NCI-H146 (cell line): ENCODE results near the gene DUOXA1.
A peak's percentile ranks its signal among the peaks of the same experiment; 100 is the strongest.

Source experiments
- DNase-seq: peaks from one replicate; lab custom pipeline; 2025; lab: John Stamatoyannopoulos, UW

DUOXA1 gene

DNA sequence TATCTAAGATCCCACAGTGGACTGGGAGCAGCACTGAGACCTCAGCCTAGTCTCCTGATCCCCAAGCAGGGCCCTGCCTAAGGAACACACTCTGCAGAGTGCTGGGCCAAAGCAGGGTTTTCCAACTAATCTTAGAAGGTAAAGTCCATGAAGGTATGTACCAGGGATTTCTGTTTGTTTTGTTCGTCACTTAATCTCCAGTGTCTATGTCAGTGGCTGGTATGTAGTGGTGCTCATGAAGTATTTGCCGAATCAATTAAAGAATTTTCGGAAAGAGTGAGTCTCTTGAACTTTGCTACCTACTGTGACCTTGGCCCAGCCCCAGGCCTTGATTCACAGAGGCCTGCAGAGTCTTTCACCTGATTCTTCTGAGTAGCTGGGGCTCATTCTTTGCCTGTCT is 1.8 kb upstream of the DUOXA1 start:
- no peak for DNase-seq

DNA sequence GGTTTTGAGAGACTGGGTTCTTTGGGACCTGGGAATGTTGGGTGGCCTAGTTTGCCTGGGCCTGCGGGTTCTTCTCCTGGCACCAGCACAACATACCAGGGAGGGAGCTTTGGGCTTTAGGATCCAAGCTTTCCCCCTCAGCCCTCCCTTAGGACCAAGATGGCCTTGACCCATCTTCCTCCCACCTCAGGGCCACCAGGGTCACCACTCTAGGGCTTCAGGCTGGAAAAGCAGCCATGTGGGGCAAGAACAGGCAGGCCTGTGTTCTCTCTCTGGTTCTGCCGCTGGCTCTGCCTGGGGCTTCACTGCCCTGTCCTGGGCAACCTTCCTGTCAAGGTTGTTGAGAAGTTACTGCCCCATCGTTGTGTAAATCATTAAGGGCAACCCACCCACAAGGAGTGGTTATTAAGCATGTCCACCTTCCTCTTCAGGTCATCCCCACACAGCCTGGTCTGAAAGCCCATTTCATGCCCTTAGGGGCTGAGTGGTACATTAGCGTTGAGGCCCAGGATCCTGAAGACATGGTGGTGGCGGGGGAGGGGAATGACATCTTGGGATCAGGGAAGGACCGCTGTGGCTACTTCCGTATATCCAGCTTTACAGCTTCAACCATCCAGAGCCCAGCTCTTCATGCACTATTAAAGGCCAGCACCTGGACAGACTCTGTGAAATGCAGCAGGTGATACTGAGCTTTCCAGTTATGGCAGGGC is 767 bp upstream of the DUOXA1 start:
- no peak for DNase-seq

DNA sequence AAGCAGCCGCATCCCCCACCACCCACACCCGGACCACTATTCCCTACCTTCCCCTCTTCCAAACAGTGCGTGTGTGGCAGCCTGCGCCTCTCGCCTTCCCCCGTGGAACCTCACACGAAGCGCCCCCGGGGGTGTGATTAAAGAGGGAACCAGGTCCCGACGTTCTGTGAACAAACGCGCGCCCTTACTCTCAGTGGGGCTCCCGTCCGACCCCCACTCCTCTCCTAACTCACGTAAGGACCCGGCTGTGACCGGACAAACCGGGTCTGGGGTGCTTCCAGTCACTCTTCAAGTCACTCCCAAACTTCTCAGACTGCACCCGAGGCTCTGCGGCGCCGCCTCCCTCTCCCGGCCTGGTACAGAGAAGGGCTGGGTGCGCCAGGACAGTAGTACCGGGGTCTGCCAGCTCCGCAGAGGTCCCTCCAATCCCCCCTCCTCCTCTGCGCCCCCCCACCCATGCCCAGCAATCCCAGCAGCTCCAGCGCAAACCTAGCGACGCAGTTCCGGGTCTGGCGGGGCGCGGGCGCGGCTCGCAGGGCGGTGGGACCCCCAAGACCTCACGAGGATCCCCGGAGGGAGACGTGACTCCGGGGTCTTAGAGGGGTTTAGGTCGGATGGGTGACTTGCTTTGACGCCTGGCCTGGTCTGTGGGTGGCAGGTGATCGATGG is 574 bp downstream of the DUOXA1 start:
- no peak for DNase-seq

DNA sequence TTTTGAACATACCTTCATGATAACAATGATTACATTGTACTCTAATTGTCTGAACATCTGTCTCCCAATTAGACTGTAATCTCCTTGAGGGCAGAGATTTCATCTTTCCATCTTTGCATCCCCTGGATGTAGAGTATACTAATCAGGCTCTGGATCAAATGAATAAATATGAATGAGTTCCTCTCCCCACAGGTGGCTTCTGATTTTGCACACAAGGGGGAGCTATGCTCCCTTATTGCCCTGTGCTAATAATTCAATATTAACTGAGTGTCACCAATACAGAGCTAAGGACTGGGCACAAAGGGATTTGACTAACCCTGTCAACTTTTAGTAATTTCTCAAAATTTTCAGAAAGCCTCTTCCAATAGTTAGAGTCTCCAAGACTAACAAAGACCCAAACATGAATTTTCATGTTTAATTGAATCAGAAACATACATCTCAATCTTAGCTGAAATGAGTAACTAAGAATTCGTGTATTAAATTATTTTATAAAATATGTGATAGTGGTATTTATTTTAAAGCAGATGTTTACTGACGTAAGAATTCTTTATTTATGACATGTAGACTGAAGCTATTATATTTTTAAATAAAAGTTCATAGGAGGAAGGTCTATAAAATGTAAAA is 3.0 kb downstream of the DUOXA1 start:
- peak; percentile 14 for DNase-seq

DNA sequence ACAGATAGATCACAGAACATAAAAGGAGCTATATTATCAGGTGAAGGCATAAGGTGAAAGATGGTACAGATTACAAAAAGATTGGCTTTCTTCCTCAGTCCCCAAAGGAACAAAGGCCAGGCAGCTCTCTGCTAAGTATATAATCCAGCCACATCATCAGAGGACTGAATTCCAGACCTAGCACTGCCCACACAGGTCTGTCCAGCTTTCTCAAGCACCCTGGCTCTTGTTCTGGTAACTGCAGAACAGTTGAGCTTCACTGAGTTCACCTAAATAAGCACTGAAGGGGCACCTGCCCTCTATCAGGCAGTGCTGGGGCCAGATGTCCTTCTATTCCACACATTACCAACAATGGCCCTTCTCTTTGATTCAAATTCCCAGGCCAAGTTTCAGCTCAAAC is 6.3 kb downstream of the DUOXA1 start:
- no peak for DNase-seq

DNA sequence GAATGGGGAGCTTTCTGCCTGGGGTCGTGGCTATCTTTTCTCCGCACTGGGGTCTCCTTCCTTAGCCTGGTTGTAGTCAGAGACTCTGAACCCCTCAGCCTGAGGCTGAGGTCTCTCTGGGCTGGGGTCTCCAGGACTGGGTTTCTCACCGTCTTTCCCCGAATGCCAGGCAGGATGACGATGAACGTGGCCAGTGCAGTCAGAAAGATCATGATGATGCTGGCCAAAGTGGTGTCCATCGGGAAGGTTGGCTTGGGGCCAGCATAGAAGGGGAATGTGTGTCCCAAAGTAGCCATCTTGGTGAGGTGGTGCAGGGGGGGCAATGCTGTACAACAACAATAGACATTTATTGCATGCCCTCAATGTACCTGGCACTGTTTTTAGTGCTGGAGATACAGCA is 7.0 kb downstream of the DUOXA1 start:
- no peak for DNase-seq

DNA sequence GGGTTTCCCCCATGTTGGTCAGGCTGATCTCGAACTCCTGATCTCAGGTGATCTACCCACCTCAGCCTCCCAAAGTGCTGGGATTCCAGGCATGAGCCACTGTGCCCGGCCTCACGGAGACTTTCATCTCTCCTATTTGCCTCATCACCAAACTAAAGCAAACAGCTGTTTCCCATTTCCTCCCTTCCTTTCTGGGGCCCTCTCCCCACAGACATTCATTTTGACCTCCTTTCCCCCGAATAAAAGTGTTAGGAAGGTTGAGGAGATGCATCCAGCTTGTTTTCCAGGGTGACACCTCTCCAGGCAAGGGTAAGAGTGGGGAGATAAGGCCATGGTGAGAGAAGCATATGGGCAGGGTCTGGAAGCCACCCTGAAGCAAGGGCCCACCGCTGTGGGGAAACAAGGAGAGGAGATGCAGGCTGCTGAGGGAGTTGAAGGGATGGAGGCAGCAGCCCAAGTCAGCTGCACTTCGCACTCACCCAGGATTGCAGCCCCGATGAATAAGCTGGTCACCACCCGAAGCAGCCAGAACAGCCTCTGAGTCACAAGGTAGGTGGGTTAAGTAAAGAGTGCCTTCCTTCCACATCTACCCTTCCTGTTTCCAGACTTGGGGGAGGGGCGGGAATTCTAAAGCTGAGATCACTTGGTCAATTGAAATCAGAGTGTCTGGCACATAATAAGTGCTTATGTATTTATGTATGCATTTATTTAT is 7.8 kb downstream of the DUOXA1 start:
- no peak for DNase-seq

DNA sequence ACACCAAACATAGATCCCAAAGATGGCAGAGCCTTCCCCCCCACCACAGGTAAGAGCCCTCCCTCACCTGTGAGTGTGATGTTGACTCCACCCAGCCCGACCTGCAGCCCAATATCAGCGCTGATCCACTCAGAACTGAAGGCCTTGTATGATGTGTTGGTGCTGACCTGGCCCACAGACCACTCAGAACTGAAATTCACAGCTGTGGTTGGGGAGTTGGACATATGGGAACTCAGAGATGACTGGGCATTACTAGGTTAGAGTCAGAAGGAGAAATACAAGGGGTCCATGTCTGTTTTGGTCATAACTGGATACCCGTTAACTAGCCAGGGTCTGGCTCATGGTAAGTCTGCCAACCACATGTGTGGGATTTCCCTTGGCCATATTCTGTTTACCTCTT is 8.7 kb downstream of the DUOXA1 start:
- no peak for DNase-seq

DNA sequence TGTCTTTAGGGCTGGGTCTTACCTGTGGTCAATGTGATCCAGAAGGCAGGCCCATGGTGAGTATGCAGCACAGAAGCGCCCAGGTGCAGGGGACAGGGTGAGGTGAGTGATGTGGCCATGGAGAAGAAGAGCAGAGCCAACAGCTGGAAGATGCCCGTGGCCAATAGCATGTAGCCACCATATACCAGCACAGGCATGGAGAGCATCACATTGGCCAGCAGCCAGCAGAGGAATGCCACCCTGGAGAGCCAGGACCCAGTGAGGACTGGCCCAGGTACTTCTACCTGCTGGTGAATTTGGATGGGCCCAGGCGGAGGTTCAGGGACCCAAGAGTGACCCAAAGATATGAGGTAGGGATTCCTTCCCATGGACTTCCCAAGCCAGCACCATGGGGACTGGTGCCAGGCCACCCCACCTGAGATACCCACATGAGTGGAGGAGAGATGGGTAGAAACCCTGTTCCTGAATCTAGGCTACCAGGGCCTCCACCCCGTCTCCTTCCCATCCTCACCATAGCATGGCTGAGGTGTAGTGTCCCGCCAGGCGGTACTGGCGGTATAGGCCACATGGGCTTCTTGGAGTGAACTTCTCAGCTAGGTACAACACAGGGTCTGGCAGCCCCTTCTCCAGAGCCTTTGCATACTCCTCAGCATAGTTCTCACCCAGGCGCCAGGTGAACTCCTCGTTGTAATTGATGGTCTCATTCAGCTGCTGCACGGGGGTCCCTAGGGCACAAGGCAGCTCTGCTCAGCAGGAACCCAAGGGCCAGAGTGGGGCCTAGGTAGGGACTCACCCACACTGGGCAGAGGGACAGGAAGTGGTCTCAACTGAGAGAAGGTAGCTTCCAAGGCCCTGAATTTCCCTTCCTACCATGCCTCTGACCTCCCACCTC is 9.4 kb downstream of the DUOXA1 start:
- DNase-seq, result no peak

DNA sequence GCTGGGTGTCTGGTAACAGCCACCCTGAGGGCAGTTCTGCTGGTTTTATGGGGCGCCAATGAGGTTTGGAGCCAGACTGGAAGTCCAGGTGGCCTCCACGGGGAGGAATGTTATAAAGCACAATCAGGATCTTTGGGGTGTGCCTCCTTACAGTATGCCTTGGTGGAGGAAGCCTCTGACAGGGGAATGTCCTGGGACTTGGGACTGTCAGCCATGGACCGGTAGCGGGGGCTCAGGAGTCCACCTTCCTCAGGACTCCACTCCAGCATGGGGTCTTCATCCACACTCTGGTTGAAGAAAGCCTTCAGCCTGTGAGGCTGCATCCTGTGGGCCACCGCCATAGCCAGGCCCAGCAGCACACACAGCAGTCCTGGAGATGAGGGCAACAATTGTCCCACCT is 10.7 kb downstream of the DUOXA1 start:
- no peak for DNase-seq

DNA sequence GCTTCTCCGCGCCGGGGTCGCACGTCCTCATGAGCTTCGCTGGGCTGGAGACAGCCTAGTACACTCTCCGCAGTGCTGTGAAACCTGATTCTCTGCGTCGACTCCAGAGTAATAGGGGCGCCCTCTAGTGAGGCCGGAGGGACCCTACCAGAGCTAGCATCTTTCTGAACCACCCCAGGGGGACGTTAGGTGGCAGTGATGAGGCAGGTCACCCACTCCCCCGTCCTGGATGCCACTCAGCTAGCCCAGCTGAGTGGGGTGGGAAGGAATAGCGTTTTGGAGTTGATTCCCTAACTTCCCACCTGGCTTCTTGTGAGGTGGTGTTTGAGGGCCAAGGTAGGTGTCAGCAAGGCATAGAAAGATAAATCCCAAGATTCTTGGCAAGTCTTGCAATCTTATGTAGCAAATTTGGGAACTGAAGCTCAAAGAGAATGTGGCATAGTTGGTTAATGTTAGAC is 11.5 kb downstream of the DUOXA1 start:
- DNase-seq, result peak; percentile 86

DNA sequence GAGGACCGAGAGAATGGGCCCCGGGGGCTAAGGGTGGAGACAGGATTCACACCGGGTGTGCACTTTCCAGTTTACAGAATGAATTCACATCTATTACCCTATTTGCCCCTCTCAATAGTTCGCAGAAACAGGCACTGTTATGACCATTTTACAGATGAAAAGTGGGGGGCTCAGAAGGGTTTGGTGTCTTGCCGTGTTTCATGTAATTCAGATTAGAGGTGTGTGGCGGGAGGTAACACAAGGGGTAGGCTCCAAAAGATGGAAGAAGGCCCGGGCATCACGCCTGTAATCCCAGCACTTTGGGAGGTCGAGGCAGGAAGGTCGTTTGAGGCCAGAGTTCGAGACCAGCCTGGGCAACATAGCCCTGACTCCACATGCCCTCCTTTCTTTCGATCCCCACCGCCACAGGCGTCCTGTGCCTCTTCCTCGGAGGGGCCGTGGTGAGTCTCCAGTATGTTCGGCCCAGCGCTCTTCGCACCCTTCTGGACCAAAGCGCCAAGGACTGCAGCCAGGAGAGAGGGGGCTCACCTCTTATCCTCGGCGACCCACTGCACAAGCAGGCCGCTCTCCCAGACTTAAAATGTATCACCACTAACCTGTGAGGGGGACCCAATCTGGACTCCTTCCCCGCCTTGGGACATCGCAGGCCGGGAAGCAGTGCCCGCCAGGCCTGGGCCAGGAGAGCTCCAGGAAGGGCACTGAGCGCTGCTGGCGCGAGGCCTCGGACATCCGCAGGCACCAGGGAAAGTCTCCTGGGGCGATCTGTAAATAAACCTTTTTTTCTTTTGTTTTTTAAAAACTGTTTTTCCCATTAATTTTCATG is 12.2 kb downstream of the DUOXA1 start:
- DNase-seq, result no peak

DNA sequence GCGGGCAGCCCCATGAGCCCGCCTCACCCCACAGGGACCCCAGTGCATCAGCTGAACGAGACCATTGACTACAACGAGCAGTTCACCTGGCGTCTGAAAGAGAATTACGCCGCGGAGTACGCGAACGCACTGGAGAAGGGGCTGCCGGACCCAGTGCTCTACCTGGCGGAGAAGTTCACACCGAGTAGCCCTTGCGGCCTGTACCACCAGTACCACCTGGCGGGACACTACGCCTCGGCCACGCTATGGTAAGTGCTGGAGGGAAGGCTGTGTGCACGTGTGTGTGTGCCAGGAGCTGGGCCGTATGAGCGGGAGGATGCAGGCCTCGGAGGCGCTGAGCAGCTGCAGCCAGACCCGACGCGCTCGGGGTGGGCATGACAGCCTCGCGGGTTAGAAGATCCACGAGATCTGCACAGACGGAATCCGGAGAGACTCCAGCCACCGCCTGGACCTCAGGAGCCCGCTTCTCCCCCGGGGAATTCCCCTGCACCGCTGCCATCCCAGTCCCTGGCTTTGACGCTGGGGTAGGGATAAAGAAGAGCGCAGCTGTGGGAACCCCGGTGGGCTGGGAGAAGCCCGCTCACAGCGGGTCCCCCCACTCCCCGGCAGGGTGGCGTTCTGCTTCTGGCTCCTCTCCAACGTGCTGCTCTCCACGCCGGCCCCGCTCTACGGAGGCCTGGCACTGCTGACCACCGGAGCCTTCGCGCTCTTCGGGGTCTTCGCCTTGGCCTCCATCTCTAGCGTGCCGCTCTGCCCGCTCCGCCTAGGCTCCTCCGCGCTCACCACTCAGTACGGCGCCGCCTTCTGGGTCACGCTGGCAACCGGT is 13.0 kb downstream of the DUOXA1 start:
- DNase-seq, result peak; percentile 41

DNA sequence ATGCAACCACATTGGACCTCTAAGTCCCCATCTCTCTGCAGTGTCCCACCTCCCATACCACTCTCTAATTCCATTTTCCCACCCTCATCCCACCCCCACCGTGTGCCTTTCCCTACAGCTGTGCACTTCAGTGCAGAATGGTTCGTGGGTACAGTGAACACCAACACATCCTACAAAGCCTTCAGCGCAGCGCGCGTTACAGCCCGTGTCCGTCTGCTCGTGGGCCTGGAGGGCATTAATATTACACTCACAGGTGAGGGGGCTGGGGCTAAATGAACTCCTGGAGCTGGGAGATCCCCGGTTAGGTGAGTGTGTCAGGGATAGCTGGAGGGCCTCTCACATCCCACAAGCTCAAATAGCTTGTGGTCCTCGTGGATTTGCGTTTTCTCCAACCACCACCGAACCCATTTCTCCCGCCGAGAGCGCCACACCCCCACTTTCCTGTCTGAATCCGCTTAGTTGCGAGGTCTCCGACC is 13.6 kb downstream of the DUOXA1 start:
- no peak for DNase-seq

DNA sequence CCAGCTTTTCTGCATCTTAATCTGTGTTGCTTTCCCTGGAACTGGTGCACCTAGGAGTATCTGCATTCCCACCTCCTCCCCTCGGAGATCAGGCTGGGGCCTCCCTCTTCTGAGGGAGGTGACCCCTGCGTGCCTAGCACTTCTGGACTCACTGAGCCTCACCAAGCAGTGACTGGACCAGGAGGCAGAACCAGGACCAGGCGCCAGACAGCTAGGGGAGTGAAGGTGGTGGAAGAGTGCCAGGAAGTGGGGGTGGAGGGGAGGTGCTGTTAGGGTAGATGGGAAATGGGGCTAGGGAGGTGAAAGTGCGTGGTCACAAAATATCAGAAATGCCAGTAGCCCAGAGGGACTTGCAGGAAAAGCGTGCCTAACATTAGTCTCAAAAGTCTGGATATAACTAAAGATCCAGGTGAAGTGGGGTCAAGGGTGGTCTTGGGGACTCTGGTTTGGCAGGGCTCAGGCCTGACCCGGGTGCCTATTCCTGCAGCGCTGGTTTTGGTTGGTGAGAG is 14.3 kb downstream of the DUOXA1 start:
- DNase-seq, result no peak

DNA sequence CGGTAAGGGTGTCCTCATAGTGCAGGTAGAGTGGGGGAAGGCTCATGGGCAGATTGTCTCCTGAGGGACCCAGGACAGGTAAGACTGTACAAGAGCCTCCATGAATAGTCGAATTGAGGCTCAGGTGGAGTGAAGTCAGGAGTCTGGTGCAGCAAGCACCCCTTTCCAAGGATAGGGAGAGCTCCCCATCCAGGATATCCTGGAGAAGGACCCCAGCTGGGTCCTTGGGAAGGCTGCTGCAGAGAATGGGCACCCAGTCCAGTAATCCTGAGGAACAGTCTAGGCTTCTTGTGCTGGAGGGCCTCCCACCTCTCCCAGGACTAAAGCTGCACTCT is 15.0 kb downstream of the DUOXA1 start:
- DNase-seq, result no peak

DNA sequence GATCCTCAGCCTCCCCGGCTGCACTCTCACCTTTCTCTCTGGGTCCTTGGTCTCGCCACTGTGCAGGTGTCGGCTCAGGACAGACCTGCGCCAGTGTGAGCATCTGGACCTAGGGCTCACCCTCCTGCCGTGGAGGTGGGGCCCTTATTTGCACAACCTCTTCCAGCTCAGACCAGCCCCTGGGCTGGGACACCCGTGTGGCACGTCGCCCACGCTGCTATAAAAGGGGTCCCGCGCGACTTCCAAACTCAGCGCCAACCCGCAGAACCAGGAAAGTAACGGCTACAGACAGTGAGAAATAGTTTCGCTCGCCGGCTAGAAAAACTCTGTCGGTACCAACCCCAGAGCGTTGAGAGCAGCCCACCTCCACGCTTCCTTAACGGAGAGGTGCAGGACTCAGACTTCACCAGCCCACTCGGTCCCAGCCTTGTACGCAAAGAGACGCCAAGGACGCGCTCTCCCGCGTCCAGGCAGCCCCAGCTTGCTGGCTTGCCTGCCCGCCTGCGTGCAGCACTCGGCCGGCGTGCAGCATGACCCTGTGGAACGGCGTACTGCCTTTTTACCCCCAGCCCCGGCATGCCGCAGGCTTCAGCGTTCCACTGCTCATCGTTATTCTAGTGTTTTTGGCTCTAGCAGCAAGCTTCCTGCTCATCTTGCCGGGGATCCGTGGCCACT is 15.5 kb downstream of the DUOXA1 start, which contains the start of the genes DUOX2 and DUOXA2:
Gene DUOX2, minus strand, starts transcription at position 97 of the 675 bp plus-strand sequence. CDS start 761 bp downstream, outside the sequence.
Gene DUOXA2, plus strand, starts transcription at position 251 of the 675 bp plus-strand sequence. Its CDS starts 280 bp downstream, at position 531.
- peak; percentile 12 for DNase-seq

DNA sequence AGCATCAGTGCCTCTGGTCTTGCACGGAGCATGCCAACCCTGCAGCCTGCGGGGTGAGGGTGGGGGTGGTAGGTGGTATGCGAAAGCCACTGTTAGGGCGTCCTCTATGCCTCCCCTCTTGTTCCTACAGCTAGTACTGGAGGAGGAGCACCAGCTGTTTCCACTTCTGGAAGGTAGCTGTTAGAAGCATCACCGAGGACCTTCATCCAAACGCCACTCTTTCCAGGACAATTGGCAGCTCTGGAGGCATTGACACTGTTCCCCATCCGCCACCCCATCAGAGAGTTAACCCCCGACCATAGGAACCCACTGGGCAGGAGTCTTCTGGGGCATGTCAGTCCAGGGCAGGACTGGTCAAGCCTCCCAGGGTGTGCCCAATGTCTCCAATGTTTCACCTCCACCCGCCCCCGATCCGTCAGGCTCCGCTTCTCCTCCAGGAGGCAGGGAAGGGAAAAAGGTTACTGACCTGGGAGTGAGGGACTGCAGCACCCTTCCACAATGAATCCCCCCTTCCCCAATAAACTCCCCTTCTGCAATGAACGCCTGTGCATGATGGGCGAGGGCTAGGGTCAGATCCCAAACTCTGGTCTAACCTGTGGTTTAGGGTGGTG is 16.2 kb downstream of the DUOXA1 start:
- no peak for DNase-seq
